Prostate gland (tissue), 2 donors: Measurements from ENCODE around the gene NDST3.

Experiments
- CTCF ChIP-seq, 4 experiments: fragments of 200-600 bp in 2 of 4; fragments of 450-650 bp in 2 of 4; sonication (generic) in 2 of 4; IDR thresholded peaks; 1 replicate in 3 of 4; 2 replicates in 1 of 4; pipeline ENCODE4 v1.5.1; 2016 to 2019; ENCODE audit warnings: antibody characterized with exemption in 4 of 4, mild to moderate bottlenecking in 2 of 4, moderate library complexity in 2 of 4
- POLR2A ChIP-seq: fragments of 450-650 bp; IDR thresholded peaks from one replicate; pipeline ENCODE4 v1.6.1; 2016; ENCODE audit warnings: antibody characterized with exemption, mild to moderate bottlenecking
- POLR2AphosphoS5 ChIP-seq: sonication (generic); formaldehyde crosslinking; IDR thresholded peaks from one replicate; pipeline ENCODE4 v1.6.1; 2017; ENCODE audit warnings: antibody characterized with exemption

DNA sequence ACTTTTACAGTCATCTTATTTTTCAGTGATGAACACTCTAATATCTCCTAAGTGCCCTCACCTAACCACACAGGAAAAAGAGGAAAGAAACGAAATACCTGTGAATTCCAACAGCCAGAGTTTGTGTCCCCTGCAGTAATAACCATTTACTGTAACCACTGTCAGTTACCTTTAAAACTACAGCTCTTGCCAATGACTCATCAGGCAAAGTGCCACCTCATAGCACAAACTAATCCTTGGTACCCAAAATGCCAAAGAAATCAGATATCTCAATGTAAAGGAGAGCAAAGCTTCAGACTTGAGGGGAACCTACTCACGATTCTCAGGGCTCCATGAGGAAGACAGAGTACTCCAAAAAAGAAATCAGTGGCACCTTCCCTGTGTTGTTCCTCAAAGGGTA, 146.5 kb downstream of the NDST3 start:
- TF ChIP-seq POLR2A (no peak), POLR2AphosphoS5 (no peak), CTCF (IDR thresholded peaks at IDR 0.05) (no peak)
